ENCODE results near the gene LFNG.

- TF ChIP-seq CTCF (IDR thresholded peaks at IDR 0.05; ENCODE audit: low read depth, low read length) = no peak
- no peak for TF ChIP-seq EZH2phosphoT487 (IDR thresholded peaks at IDR 0.05; ENCODE audit: low read depth)
Observed at GRCh38 chr7:2569421-2569820, 49.8 kb downstream of the LFNG start.
